Activated CD4-positive, alpha-beta T cell treated with anti-CD3 and anti-CD28 coated beads for 36 hours (primary cell): Measurements from ENCODE around the gene APAF1. TPM values are rescaled to one million over a fixed set of nuclear protein-coding genes. Genes with fewer than 3 reads are reported as not detected.
A peak's percentile ranks its signal among the peaks of the same experiment; 100 is the strongest.
"Not testable (repeated sequence)": the region's sequence is repeated elsewhere in the genome, so short reads cannot be mapped to it uniquely, and the experiment has no call there.

Experiments used
- ATAC-seq: fragments of 200-7000 bp; cut with Tn5 transposase; one replicate; pipeline ENCODE4 v1.10.0; 2021; ENCODE audit warnings: mild to moderate bottlenecking, moderate library complexity
- CTCF ChIA-PET: fragments of 350-600 bp; sonication (Branson Sonifier 250); formaldehyde crosslinking; loops from one replicate; lab custom pipeline; 2021; ENCODE audit warnings: antibody characterized with exemption; lab: Charles Lee
- POLR2A ChIA-PET: fragments of 350-600 bp; sonication (Branson Sonifier 250); formaldehyde crosslinking; loops from one replicate; lab custom pipeline; 2021; ENCODE audit warnings: antibody characterized with exemption, inconsistent platforms; lab: Charles Lee
- DNase-seq: peaks from one replicate; pipeline ENCODE4 v3.0.0-alpha.2; 2020
- H3K27ac Mint-ChIP-seq: one replicate; pipeline ENCODE4 v1.8.0; 2021; ENCODE audit warnings: mixed read lengths
- H3K27me3 Mint-ChIP-seq: one replicate; pipeline ENCODE4 v1.8.0; 2021; ENCODE audit warnings: mixed read lengths
- H3K36me3 Mint-ChIP-seq: one replicate; pipeline ENCODE4 v1.8.0; 2021; ENCODE audit warnings: low read depth, mixed read lengths
- H3K4me1 Mint-ChIP-seq: one replicate; pipeline ENCODE4 v1.8.0; 2021; ENCODE audit warnings: mixed read lengths
- H3K4me3 Mint-ChIP-seq: one replicate; pipeline ENCODE4 v1.8.0; 2021; ENCODE audit warnings: mild to moderate bottlenecking, moderate library complexity, mixed read lengths
- H3K9me3 Mint-ChIP-seq: one replicate; pipeline ENCODE4 v1.8.0; 2021; ENCODE audit warnings: low read depth, mixed read lengths
- intact Hi-C, 2 experiments: fragments of 100-400 bp; cut with DNase I in 1 of 2; cut with micrococcal nuclease in 1 of 2; formaldehyde crosslinking; loops; one replicate each; pipeline versions ENCODE4 v1.14.2 to v1.15.1; 2022 to 2024; cut with DNase I, micrococcal nuclease
- total RNA-seq, 2 experiments: library from RNA; stranded (reverse); gene quantifications; one replicate each; pipeline ENCODE4 v1.2.3, GENCODE V29; 2021

Gene APAF1
- total RNA-seq, 2 experiments from 2014 or later: 16.5 to 17.4 TPM

GRCh38 chr12:98741556-98742265, 96.6 kb downstream of the APAF1 start:
- no peaks in the 10 kb centered on the region for H3K9me3 Mint-ChIP-seq
- H3K4me3 Mint-ChIP-seq: peak overlapping the region; percentile 48
- peak overlapping the region; percentile 96 for H3K27ac Mint-ChIP-seq
- intact Hi-C loops: loop anchor here (1.0 to 5.0 kb wide), 8 partner anchors 44 to 1461 kb away; partner anchors contain the start of genes APAF1 (in 2 of the 2), SLC25A3 (in 2 of the 2) and ACTR6 (in 1 of the 2)
- H3K4me1 Mint-ChIP-seq: peaks cover 70% of the 10 kb centered on the region
- no peaks in the 10 kb centered on the region for H3K36me3 Mint-ChIP-seq
- DNase-seq (peak; percentile 70), ATAC-seq (peak; percentile 57)
- H3K27me3 Mint-ChIP-seq: peaks cover 8% of the 10 kb centered on the region
- ChIA-PET CTCF (interaction anchor here (0.5 to 3.3 kb wide), 11 partner anchors 11 to 257 kb away, joined by 3 to 17 read pairs (median 3); no protein-coding TSS in a partner anchor), POLR2A (interaction anchor here (0.6 to 1.9 kb wide), 6 partner anchors 11 to 148 kb away, joined by 4 to 9 read pairs (median 6); partner anchors contain the start of gene SLC25A3)

GRCh38 chr12:98743362-98743953, 98.4 kb downstream of the APAF1 start:
- H3K4me1 Mint-ChIP-seq: peaks cover 58% of the 10 kb centered on the region
- intact Hi-C loops: loop anchor here (1.0 to 5.0 kb wide), 4 partner anchors 17 to 1459 kb away; partner anchors contain the start of genes ACTR6 (in 1 of the 2) and APAF1 (in 1 of the 2)
- no peak overlapping the region for H3K27ac Mint-ChIP-seq
- H3K27me3 Mint-ChIP-seq: peaks cover 18% of the 10 kb centered on the region
- ATAC-seq (no peak), DNase-seq (peak; percentile 75)
- H3K4me3 Mint-ChIP-seq: no peak overlapping the region
- no peaks in the 10 kb centered on the region for H3K36me3 Mint-ChIP-seq
- ChIA-PET CTCF (interaction anchor here (0.6 to 3.3 kb wide), 11 partner anchors 10 to 517 kb away, joined by 3 to 16 read pairs (median 3); no protein-coding TSS in a partner anchor), POLR2A (interaction anchor here (0.7 kb wide), 1 partner anchor 150 kb away, joined by 3 read pairs; no protein-coding TSS in a partner anchor)
- no peaks in the 10 kb centered on the region for H3K9me3 Mint-ChIP-seq

GRCh38 chr12:98744680-98745079, 99.6 kb downstream of the APAF1 start:
- POLR2A ChIA-PET: no interaction called here
- DNase-seq (peak; percentile 30), ATAC-seq (no peak)
- intact Hi-C loops: loop anchor here (1.0 to 5.0 kb wide), 5 partner anchors 45 to 1458 kb away; partner anchors contain the start of genes ACTR6 (in 1 of the 2), APAF1 (in 1 of the 2) and BLTP3B (in 1 of the 2)
- Mint-ChIP-seq H3K4me3 (peak overlapping the region; percentile 26), H3K27me3 (peaks cover 19% of the 10 kb centered on the region), H3K9me3 (no peaks in the 10 kb centered on the region), H3K4me1 (peaks cover 45% of the 10 kb centered on the region), H3K27ac (no peak overlapping the region), H3K36me3 (no peaks in the 10 kb centered on the region)
- CTCF ChIA-PET: no interaction called here

- Mint-ChIP-seq H3K27ac (peak overlapping the region; percentile 32), H3K36me3 (no peaks in the 10 kb centered on the region), H3K9me3 (no peaks in the 10 kb centered on the region), H3K27me3 (peaks cover 22% of the 10 kb centered on the region), H3K4me1 (peaks cover 34% of the 10 kb centered on the region), H3K4me3 (peak overlapping the region; percentile 57)
- CTCF ChIA-PET: no interaction called here
- POLR2A ChIA-PET: no interaction called here
- ATAC-seq: peak; percentile 21
- intact Hi-C loops: loop anchor here in 1 of 2 experiments (1.0 to 5.0 kb wide), 2 partner anchors 46 to 1397 kb away; partner anchors contain the start of gene BLTP3B
- peak; percentile 64 for DNase-seq
Measured at GRCh38 chr12:98745578-98746391, 100.7 kb downstream of the APAF1 start.

- POLR2A ChIA-PET: no interaction called here
- Mint-ChIP-seq H3K9me3 (no peaks in the 10 kb centered on the region), H3K4me3 (no peak overlapping the region), H3K27me3 (peaks cover 22% of the 10 kb centered on the region), H3K4me1 (peaks cover 11% of the 10 kb centered on the region), H3K36me3 (no peaks in the 10 kb centered on the region), H3K27ac (no peak overlapping the region)
- CTCF ChIA-PET: no interaction called here
- ATAC-seq (no peak), DNase-seq (no peak)
- intact Hi-C loops: loop anchor here in 1 of 2 experiments (5.0 kb wide), 1 partner anchor 1394 kb away; the partner anchor contains the start of gene BLTP3B
Measured at GRCh38 chr12:98748463-98748862, 103.4 kb downstream of the APAF1 start.

- no peak overlapping the region for H3K27ac Mint-ChIP-seq
- intact Hi-C loops: no loop called here
- DNase-seq (no peak), ATAC-seq (no peak)
- ChIA-PET POLR2A (no interaction called here), CTCF (interaction anchor here (0.7 kb wide), 2 partner anchors 78 to 303 kb away, joined by 3 to 4 read pairs; no protein-coding TSS in a partner anchor)
- H3K27me3 Mint-ChIP-seq: peaks cover 22% of the 10 kb centered on the region
- H3K4me1 Mint-ChIP-seq: peaks cover 23% of the 10 kb centered on the region
- H3K9me3 Mint-ChIP-seq: no peaks in the 10 kb centered on the region
- no peak overlapping the region for H3K4me3 Mint-ChIP-seq
- no peaks in the 10 kb centered on the region for H3K36me3 Mint-ChIP-seq
Measured at GRCh38 chr12:98750511-98750910, 105.4 kb downstream of the APAF1 start.

- Mint-ChIP-seq H3K27me3 (peaks cover 17% of the 10 kb centered on the region), H3K4me3 (no peak overlapping the region), H3K9me3 (no peaks in the 10 kb centered on the region), H3K36me3 (no peaks in the 10 kb centered on the region), H3K4me1 (peaks cover 18% of the 10 kb centered on the region), H3K27ac (no peak overlapping the region)
- DNase-seq: no peak
- ChIA-PET POLR2A (interaction anchor here (1.4 kb wide), 1 partner anchor 11 kb away, joined by 9 read pairs; no protein-coding TSS in a partner anchor), CTCF (interaction anchor here (3.9 kb wide), 1 partner anchor 11 kb away, joined by 17 read pairs; no protein-coding TSS in a partner anchor)
- intact Hi-C loops: no loop called here
- no peak for ATAC-seq
Measured at GRCh38 chr12:98751580-98752115, 106.6 kb downstream of the APAF1 start.

- H3K9me3 Mint-ChIP-seq: no peaks in the 10 kb centered on the region
- DNase-seq (no peak), ATAC-seq (no peak)
- H3K27me3 Mint-ChIP-seq: peaks cover 10% of the 10 kb centered on the region
- ChIA-PET CTCF (interaction anchor here (0.7 to 3.9 kb wide), 2 partner anchors 12 to 1037 kb away, joined by 4 to 17 read pairs; no protein-coding TSS in a partner anchor), POLR2A (interaction anchor here (1.4 kb wide), 1 partner anchor 12 kb away, joined by 9 read pairs; no protein-coding TSS in a partner anchor)
- no peaks in the 10 kb centered on the region for H3K36me3 Mint-ChIP-seq
- H3K4me1 Mint-ChIP-seq: peaks cover 18% of the 10 kb centered on the region
- H3K4me3 Mint-ChIP-seq: no peak overlapping the region
- intact Hi-C loops: no loop called here
- no peak overlapping the region for H3K27ac Mint-ChIP-seq
Measured at GRCh38 chr12:98752726-98753125, 107.6 kb downstream of the APAF1 start.

- ChIA-PET CTCF (interaction anchor here (1.2 to 3.9 kb wide), 2 partner anchors 11 to 13 kb away, joined by 6 to 17 read pairs; no protein-coding TSS in a partner anchor), POLR2A (interaction anchor here (1.6 kb wide), 1 partner anchor 13 kb away, joined by 7 read pairs; no protein-coding TSS in a partner anchor)
- Mint-ChIP-seq H3K9me3 (no peaks in the 10 kb centered on the region), H3K27me3 (peaks cover 7% of the 10 kb centered on the region), H3K36me3 (no peaks in the 10 kb centered on the region), H3K4me3 (no peak overlapping the region), H3K4me1 (peaks cover 18% of the 10 kb centered on the region), H3K27ac (peak overlapping the region; percentile 29)
- ATAC-seq (peak; percentile 96), DNase-seq (peak; percentile 60)
- intact Hi-C loops: no loop called here
Measured at GRCh38 chr12:98754095-98754494, 109.0 kb downstream of the APAF1 start.

GRCh38 chr12:98755855-98756254, 110.8 kb downstream of the APAF1 start:
- H3K36me3 Mint-ChIP-seq, CTCF ChIA-PET, H3K27ac Mint-ChIP-seq, DNase-seq, H3K27me3 Mint-ChIP-seq, H3K4me3 Mint-ChIP-seq, H3K9me3 Mint-ChIP-seq, intact Hi-C loops, ATAC-seq, POLR2A ChIA-PET: not testable (repeated sequence)
- peaks cover 18% of the 10 kb centered on the region for H3K4me1 Mint-ChIP-seq
